OCI-LY3 (cell line): ENCODE data around the gene GMPPA.

Experiments used
- H2AFZ ChIP-seq: fragments of 200-600, 300-600 bp; shearing (Covaris generic); 2 replicates; pipeline ENCODE4 v1.6.0; 2014; ENCODE audit warnings: antibody characterized with exemption, low read depth, low read length
- H3K27ac ChIP-seq: fragments of 200-600, 300-600 bp; sonication (generic); 2 replicates; pipeline ENCODE4 v1.5.1; 2014; ENCODE audit warnings: mild to moderate bottlenecking, low read length, moderate library complexity, mixed read lengths
- H3K27me3 ChIP-seq: fragments of 200-600, 300-600 bp; sonication (generic); 2 replicates; pipeline ENCODE4 v1.6.1; 2014; ENCODE audit warnings: low read depth, low read length, mixed read lengths
- H3K36me3 ChIP-seq: fragments of 200-600, 300-600 bp; sonication (generic); replicated peaks from 2 replicates; pipeline ENCODE3; 2014; ENCODE audit warnings: low read depth, low read length, mixed read lengths
- H3K4me1 ChIP-seq: fragments of 300-600, 200-600 bp; sonication (generic); 2 replicates; pipeline ENCODE4 v1.6.1; 2014; ENCODE audit warnings: low read length, mixed read lengths
- H3K4me2 ChIP-seq: fragments of 200-600, 300-600 bp; sonication (generic); 2 replicates; pipeline ENCODE4 v1.6.1; 2014; ENCODE audit warnings: low read length, mixed read lengths
- H3K4me3 ChIP-seq: fragments of 300-600, 200-600 bp; sonication (generic); 2 replicates; pipeline ENCODE4 v1.5.1; 2014; ENCODE audit warnings: antibody characterized with exemption, mild to moderate bottlenecking, low read length, moderate library complexity
- H3K79me2 ChIP-seq: fragments of 300-600, 200-600 bp; shearing (Covaris generic); 2 replicates; pipeline ENCODE4 v1.6.1; 2014; ENCODE audit warnings: mild to moderate bottlenecking, low read length, mixed read lengths
- H3K9ac ChIP-seq: fragments of 300-600, 200-600 bp; shearing (Covaris generic); 2 replicates; pipeline ENCODE4 v1.6.0; 2014; ENCODE audit warnings: mild to moderate bottlenecking, low read length, moderate library complexity
- H3K9me3 ChIP-seq: fragments of 200-600, 300-600 bp; shearing (Covaris generic); 2 replicates; pipeline ENCODE4 v1.6.1; 2014; ENCODE audit warnings: low read length, mixed read lengths; ENCODE audit not compliant: insufficient read depth
- H4K20me1 ChIP-seq: fragments of 200-600, 300-600 bp; sonication (generic); 2 replicates; pipeline ENCODE4 v1.6.1; 2016; ENCODE audit warnings: low read length, mixed read lengths; ENCODE audit not compliant: insufficient read depth
- EZH2phosphoT487 ChIP-seq: fragments of 200-600 bp; shearing (Covaris generic); IDR thresholded peaks from 2 replicates; pipeline ENCODE4 v1.6.1; 2018; ENCODE audit warnings: antibody characterized with exemption, mixed run types, low read depth
- TF ChIP-seq, protein P1 (sequence below): fragments of 200-600, 300-600 bp; sonication (generic); IDR thresholded peaks from 2 replicates; pipeline ENCODE4 v1.5.1; 2014; ENCODE audit warnings: antibody characterized with exemption, low read length, low read depth

The GMPPA gene

DNA sequence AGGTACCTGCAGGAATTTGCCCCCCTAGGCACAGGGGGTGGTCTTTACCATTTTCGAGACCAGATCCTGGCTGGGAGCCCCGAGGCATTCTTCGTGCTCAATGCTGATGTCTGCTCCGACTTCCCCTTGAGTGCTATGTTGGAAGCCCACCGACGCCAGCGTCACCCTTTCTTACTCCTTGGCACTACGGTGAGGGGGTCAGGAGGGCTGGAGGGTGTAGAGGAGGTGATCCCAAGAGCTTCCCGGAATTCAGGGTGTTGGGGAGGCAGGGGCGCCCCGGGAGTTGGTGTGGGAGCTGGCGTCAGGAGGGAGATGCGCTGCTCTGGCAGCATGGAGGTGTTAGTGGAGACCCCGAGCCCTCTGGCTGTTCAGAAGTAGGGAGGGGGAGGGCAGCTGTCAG is 3.2 kb downstream of the GMPPA start:
- Histone ChIP-seq H3K9ac (no peak overlapping the region), H2AFZ (no peak overlapping the region), H3K9me3 (no peaks in the 10 kb centered on the region), H3K36me3 (no peaks in the 10 kb centered on the region), H3K4me2 (no peak overlapping the region), H3K4me1 (peaks cover 7% of the 10 kb centered on the region), H3K4me3 (no peak overlapping the region), H4K20me1 (no peaks in the 10 kb centered on the region), H3K27me3 (no peaks in the 10 kb centered on the region), H3K79me2 (peaks cover 11% of the 10 kb centered on the region), H3K27ac (no peak overlapping the region)
- TF ChIP-seq, protein P1, sequence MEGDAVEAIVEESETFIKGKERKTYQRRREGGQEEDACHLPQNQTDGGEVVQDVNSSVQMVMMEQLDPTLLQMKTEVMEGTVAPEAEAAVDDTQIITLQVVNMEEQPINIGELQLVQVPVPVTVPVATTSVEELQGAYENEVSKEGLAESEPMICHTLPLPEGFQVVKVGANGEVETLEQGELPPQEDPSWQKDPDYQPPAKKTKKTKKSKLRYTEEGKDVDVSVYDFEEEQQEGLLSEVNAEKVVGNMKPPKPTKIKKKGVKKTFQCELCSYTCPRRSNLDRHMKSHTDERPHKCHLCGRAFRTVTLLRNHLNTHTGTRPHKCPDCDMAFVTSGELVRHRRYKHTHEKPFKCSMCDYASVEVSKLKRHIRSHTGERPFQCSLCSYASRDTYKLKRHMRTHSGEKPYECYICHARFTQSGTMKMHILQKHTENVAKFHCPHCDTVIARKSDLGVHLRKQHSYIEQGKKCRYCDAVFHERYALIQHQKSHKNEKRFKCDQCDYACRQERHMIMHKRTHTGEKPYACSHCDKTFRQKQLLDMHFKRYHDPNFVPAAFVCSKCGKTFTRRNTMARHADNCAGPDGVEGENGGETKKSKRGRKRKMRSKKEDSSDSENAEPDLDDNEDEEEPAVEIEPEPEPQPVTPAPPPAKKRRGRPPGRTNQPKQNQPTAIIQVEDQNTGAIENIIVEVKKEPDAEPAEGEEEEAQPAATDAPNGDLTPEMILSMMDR, result no peak
- no peak for TF ChIP-seq EZH2phosphoT487

DNA sequence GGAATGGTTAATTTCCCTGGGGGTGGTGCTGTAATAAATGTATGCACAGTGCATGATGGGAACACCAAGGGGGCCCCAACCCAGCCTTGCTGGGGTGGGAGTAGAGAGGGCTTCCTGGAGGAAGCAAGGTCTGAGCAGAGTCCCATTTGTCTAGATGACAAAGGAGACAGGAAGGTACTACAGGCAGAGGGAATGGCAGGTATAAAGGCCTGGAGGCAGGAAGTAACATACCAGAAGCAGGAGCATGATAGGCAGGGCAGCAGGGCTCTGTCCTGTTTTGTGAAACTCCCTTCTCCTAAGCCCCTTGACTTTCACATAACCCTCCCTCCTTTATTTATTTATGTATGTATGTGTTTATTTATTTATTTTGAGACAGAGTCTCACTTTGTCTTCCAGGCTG is 3.9 kb downstream of the GMPPA start:
- TF ChIP-seq EZH2phosphoT487, result no peak
- TF ChIP-seq, protein P1, result no peak
- H3K4me2 ChIP-seq, result no peak overlapping the region
- H3K9me3 ChIP-seq, result no peaks in the 10 kb centered on the region
- H4K20me1 ChIP-seq, result no peaks in the 10 kb centered on the region
- H2AFZ ChIP-seq, result no peak overlapping the region
- H3K79me2 ChIP-seq, result peaks cover 11% of the 10 kb centered on the region
- H3K27ac ChIP-seq, result no peak overlapping the region
- H3K9ac ChIP-seq, result no peak overlapping the region
- H3K4me3 ChIP-seq, result no peak overlapping the region
- H3K27me3 ChIP-seq, result no peaks in the 10 kb centered on the region
- no peaks in the 10 kb centered on the region for H3K36me3 ChIP-seq
- peaks cover 7% of the 10 kb centered on the region for H3K4me1 ChIP-seq

DNA sequence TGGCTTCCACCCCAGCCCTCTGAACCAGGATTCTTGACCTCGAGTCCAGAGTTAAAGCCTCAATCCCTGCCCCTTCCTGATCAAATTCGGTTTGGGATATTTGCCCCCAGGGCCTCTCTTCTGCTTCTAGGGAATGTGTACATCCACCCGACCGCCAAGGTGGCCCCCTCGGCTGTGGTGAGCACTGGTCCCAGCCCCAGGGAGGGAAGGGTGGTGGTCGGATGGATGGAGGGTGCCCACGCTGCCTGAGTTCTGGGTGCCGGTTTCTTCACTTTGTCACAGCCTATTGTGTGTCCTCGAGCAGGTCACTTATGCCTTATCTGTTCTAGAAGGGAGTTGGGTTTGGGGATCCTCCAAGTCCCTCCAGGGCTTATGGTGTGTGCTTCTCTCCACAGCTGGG is 6.9 kb downstream of the GMPPA start:
- Histone ChIP-seq H3K9ac (no peak overlapping the region), H3K4me2 (no peak overlapping the region), H2AFZ (no peak overlapping the region)

DNA sequence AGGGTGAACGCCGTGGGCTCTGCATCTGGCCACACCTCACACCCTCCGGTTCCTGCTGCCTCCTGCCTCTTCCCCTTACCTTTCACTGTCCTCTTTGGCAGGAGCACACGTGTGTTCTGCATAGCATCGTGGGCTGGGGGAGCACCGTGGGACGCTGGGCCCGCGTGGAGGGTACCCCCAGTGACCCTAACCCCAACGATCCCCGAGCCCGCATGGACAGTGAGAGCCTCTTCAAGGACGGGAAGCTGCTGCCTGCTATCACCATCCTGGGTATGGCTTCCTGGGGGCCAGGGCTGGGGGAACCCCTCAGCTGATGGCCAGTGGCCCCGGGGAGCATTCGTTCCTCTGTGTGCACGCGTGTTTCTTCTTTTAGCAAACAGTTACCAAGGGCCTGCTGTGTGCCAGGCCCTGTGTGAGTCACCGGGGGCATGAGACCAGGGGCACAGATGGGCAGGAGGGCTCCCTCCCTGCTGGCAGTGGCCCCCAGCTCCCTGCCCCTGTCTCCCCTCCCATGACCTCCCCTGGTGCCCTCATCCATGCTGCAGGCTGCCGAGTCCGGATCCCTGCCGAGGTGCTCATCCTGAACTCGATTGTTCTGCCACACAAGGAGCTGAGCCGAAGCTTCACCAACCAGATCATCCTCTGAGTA is 7.6 kb downstream of the GMPPA start:
- H3K79me2 ChIP-seq, result no peaks in the 10 kb centered on the region
- no peak overlapping the region for H3K27ac ChIP-seq
- TF ChIP-seq, protein P1, result no peak
- no peak for TF ChIP-seq EZH2phosphoT487
- no peaks in the 10 kb centered on the region for H3K36me3 ChIP-seq
- H3K27me3 ChIP-seq, result no peaks in the 10 kb centered on the region
- H3K4me3 ChIP-seq, result no peak overlapping the region
- H3K4me2 ChIP-seq, result no peak overlapping the region
- H3K4me1 ChIP-seq, result 0 out of 2 replicates have a peak, but pooled peaks cover 5% of the 10 kb centered on the region
- H3K9me3 ChIP-seq, result no peaks in the 10 kb centered on the region
- H3K9ac ChIP-seq, result no peak overlapping the region
- H2AFZ ChIP-seq, result no peak overlapping the region
- no peaks in the 10 kb centered on the region for H4K20me1 ChIP-seq

More for the DNA sequence above, 6.9 kb downstream of the GMPPA start:
- Histone ChIP-seq H3K79me2 (no peaks in the 10 kb centered on the region), H3K27me3 (no peaks in the 10 kb centered on the region), H3K27ac (no peak overlapping the region), H3K36me3 (no peaks in the 10 kb centered on the region), H4K20me1 (no peaks in the 10 kb centered on the region), H3K4me1 (0 out of 2 replicates have a peak, but pooled peaks cover 5% of the 10 kb centered on the region), H3K4me3 (no peak overlapping the region), H3K9me3 (no peaks in the 10 kb centered on the region)
- TF ChIP-seq, protein P1, result no peak
- TF ChIP-seq EZH2phosphoT487, result no peak
